Measurements from ENCODE around the gene PRCP.

GRCh38 chr11:82906236-82906635 lies 6.0 kb upstream of the PRCP start:
- TF ChIP-seq CTCF (IDR thresholded peaks at IDR 0.05), result peak; percentile 84
- no peak for TF ChIP-seq EZH2 (IDR thresholded peaks at IDR 0.05; ENCODE audit: borderline replicate concordance, insufficient read depth, low read depth, low read length, poor library complexity, severe bottlenecking)

All from B cell (primary cell).